Urothelium cell line (cell line): ENCODE data around the gene ARL4D.
"Not testable (repeated sequence)": the region's sequence is repeated elsewhere in the genome, so short reads cannot be mapped to it uniquely, and the experiment has no call there.

Source experiments
- DNase-seq: peaks from one replicate; pipeline ENCODE4 v3.0.0; 2011; ENCODE audit warnings: low spot score, mixed read lengths
- FAIRE-seq: peaks from 2 replicates; lab custom pipeline; 2011; peaks lifted over from hg19 to GRCh38; lab: Jason Lieb, UNC

ARL4D gene

GRCh38 chr17:43398724-43399595 is at the start of gene ARL4D:
ARL4D (plus strand) TSS chr17:43398993; CDS start chr17:43399733, 740 bp downstream.
- peak; percentile 87 for DNase-seq
- peak; percentile 89 for FAIRE-seq

DNA sequence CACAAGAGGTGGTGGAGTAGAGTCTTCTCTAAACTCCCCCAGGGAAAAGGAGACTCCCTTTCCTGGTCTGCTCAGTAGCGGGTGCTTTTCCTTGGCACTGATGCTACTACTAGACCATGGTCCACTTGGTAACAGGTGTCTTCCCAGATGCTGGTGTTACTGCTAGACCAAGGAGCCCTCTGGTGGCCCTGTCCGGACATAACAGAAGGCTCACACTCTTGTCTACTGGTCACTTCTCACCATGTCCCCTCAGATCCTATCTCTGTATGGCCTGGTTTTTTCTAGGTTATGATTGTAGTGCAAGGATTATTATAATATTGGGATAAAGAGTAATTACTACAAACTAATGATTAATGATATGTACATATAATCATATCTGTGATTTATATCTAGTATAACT is 49.7 kb upstream of the ARL4D start:
- FAIRE-seq (no peak), DNase-seq (no peak)

GRCh38 chr17:43350888-43351361 is 47.9 kb upstream of the ARL4D start:
- DNase-seq (no peak), FAIRE-seq (no peak)

- FAIRE-seq (no peak), DNase-seq (no peak)
Measured at GRCh38 chr17:43351691-43352090, 47.1 kb upstream of the ARL4D start.

GRCh38 chr17:43352579-43353331 is 46.0 kb upstream of the ARL4D start:
- DNase-seq (no peak), FAIRE-seq (no peak)

DNA sequence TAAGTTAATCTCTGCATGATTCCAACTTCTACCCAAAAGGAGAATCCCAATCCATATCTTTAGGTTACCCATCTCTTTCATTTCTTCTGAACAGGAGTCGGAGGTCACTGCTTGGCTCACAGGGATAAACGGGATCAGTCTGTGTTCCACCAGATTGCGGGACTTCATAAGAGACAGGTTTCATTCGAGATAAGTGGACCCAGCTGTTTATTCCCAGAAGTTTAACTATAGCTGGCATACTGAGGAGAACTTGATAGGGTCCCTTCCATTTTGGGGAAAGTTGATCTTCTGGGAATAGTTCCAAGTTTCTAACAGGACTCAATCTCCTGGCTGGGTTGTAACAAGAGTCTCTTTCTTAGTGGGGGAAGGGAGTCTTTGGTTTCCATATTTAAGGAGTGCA is 45.4 kb upstream of the ARL4D start:
- DNase-seq (no peak), FAIRE-seq (no peak)

- no peak for FAIRE-seq
Measured at GRCh38 chr17:43354371-43354770, 44.4 kb upstream of the ARL4D start.

GRCh38 chr17:43356450-43356849 is 42.3 kb upstream of the ARL4D start:
- FAIRE-seq, result no peak
- DNase-seq, result no peak

More at GRCh38 chr17:43354371-43354770, 44.4 kb upstream of the ARL4D start:
- no peak for DNase-seq

GRCh38 chr17:43356999-43357398 is 41.8 kb upstream of the ARL4D start:
- FAIRE-seq (no peak), DNase-seq (peak; percentile 83)

GRCh38 chr17:43359469-43360110 is 39.2 kb upstream of the ARL4D start:
- DNase-seq, result no peak
- no peak for FAIRE-seq

DNA sequence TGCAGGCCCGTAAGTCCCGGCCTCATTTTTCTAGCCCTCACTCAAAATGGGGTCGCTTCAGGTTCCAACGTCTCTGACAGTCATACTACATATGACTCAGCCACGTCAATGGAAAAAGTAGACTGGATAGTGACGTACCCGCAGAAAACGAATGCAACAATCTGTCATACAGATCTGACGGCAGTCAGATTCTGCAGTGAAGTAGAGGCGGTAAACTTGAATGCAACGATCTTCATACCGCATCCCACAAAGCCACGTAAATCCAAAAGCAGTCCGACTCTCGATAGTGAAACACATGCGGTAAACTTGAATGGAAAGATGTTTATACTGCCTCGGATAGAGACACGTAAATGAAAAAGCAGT is 38.4 kb upstream of the ARL4D start:
- DNase-seq (peak; percentile 47), FAIRE-seq (peak; percentile 48)

DNA sequence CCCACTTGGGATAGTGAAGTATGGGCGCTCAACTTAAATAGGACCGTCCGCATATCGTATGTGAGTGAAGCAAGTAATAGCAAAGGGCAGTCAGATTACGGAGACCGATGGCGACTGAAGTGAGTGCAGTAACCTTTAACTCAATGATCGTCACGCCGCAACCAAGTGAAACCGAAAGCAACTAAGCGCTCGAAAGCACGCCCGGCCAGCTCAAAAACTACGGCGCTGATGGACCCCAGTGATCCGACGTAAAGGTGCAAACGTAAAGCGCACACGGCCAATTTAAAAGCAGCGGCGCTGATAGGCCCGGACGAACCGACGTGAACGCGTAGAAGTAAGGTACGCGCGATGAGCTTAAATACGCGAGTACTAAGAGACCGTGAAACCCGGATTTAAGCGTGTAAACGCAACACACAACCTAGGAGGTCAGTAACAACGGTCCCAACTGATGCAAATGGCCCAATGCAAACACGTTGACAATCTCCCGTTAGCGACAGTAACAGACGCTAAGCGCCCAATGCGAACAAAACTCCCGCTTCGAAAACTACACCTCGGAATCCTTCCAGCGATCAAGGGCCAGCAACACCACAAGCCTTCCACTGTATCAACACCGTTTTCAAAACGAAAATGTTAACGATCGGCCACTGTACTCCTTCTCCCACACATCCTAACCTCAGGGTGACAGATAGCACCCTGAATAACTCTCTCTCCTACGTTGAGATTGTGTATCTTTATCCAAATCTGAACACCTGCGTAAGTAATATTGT is 37.9 kb upstream of the ARL4D start:
- DNase-seq (peak; percentile 90), FAIRE-seq (no peak)

- DNase-seq, result no peak
- FAIRE-seq, result peak; percentile 30
Measured at GRCh38 chr17:43363181-43363925, 35.4 kb upstream of the ARL4D start.

GRCh38 chr17:43363926-43364285 is 34.9 kb upstream of the ARL4D start:
- no peak for DNase-seq
- FAIRE-seq, result peak; percentile 75

- FAIRE-seq, result no peak
- DNase-seq, result no peak
Measured at GRCh38 chr17:43365356-43365755, 33.4 kb upstream of the ARL4D start.

GRCh38 chr17:43365921-43366320 is 32.9 kb upstream of the ARL4D start:
- not testable (repeated sequence) for DNase-seq, FAIRE-seq

DNA sequence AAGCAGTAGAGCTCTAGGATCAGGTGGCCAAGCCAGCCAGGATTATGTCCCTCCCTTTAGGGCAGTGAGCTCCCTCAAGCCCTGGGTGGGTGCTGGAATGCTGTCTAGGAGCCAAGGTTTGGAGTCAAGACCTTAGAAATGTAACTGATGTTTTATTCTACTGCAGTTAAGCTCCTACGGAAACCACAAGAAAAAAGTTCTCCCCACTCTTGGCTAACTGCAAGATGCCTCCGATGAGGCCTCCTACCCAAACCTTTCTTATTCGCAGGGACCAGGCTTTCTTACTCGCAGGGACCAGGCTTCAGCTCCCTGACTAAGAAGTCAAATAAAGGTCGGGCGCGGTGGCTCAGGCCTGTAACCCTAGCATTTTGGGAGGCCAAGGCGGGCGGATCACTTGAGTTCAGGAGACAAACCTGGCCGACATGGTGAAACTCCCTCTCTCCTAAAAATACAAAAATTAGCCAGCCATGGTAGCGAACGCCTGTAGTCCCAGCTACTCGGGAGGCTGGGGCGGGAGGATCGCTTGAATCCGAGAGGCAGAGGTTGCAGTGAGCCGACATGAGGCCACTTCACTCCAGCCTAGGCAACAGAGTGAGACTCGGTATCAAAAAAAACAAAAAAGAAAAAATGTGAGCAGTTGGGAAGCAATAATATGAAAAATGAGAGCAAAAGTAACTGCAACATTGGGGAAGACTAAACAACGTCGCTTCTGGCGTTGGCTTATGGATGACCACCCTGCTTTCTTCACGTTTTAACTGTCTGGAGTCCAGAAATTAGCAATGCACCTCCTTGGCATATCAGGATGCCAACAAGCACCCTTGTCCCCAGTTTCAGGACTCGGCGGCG is 31.7 kb upstream of the ARL4D start:
- FAIRE-seq, result no peak
- DNase-seq, result no peak

DNA sequence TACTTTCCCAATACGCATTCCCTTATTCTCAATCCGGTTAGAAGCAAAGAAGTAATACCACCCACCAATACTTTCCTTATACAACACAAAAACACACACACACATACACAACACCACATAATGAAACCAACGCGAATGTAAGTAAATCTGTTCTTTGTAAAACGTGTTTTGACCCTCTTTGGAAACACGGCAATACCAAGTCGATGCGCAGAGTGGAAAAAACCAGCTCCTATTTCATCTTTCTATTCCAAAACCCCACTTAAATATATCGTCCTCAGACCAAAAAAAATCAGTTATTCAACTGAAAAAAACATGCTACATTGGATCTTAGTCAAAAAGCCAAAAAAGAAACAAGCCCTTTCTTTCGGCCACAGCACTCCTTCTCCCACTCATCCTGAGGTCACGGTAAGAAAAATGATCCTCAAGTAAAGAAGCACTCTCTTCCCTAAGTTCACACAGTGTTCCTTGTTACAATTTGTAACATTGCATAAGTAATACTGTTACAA is 31.0 kb upstream of the ARL4D start:
- FAIRE-seq (peak; percentile 27), DNase-seq (no peak)
